PFSK-1 (cell line): ENCODE measurements around the gene RNF157.

Experiments used
- POLR2AphosphoS5 ChIP-seq: IDR thresholded peaks from 2 replicates; pipeline ENCODE4 v1.6.1; 2012; ENCODE audit warnings: low read depth, mild to moderate bottlenecking, control low read depth, low read length, moderate library complexity
- TAF1 ChIP-seq: IDR thresholded peaks from 2 replicates; pipeline ENCODE4 v1.6.1; 2012; ENCODE audit warnings: low read length, control low read depth, borderline replicate concordance; ENCODE audit not compliant: insufficient read depth

DNA sequence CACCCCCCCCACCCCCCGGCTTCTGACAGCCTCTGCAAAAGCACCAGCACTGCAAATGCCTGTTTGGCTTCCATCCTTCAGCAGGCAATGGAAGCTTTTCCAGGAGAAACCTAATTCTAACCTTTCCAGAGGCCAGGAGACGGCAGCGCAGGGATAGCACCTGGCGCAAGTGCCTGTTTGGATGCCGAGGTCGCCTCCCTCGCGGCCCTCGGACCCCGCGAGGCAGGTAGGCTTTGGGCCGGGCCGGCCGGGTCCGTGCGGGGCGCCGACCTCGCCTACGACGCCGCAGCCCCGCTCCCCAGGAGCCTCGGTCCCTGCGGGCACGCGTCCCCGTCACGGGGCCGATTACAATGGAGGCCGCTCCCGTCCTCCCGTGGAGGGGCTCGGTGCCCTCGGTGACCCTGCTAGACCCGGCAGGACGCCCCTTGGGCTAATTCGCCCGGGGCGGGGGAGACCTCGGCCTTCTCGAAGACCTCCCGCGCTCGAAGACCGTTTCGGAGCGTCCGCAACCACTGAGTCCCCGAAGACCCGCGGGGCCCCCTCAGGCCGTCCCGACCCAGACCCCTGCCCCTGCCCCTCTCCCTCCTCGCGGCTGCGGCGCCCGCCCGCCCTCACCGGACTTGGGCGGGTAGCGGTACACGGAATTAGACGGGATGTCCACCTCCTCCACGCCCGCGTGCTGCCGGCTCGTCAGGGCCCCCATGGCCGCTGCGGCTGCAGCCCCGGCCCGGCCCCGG is 587 bp downstream of the RNF157 start:
- TF ChIP-seq POLR2AphosphoS5, result no peak
- no peak for TF ChIP-seq TAF1
